Activated CD4-positive, alpha-beta T cell treated with anti-CD3 and anti-CD28 coated beads, Interleukin-2, amount 50 U/mL, for 16 hours (primary cell): ENCODE measurements around the gene REPIN1.
A peak's percentile ranks its signal among the peaks of the same experiment; 100 is the strongest.
"Not testable (repeated sequence)": the region's sequence is repeated elsewhere in the genome, so short reads cannot be mapped to it uniquely, and the experiment has no call there.

ENCODE experiments used
- DNase-seq: peaks from one replicate; pipeline ENCODE4 v3.0.0-alpha.2; 2020

Gene REPIN1

DNA sequence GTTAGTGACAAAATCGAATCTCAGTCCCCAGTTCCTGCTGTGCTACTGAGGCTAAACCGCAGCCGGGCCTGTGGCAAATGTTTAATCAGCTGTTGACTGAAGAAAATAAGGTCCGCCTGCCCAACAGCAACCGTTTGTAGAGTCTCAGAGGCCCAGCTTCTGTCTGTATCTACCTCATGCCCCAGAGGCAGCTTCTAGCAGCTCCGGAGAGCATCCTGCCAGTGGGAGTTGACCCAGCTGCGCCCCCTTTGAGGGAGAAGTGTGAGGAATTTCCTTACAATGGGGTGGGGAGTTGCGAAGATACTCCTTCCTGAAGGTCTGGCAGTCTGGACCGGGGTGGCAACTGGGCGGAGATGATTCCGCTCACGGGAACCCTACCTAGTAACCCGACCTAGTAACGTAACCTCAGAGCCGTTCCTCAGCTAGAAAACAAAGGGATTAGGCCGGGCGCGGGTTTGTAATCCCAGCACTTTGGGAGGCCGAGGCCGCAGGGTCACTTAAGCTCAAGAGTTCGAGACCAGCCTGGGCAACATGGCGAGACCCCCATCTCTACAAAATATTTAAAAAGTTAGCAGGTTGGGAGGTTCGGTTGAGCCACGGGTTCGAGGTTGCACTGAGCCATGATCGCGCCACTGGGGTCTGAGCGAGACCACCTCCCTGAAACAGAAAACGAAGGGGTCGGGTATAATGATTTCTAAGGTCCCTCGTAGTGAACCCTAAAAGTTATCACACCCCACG, 9.7 kb downstream of the REPIN1 start:
- peak; percentile 50 for DNase-seq

DNA sequence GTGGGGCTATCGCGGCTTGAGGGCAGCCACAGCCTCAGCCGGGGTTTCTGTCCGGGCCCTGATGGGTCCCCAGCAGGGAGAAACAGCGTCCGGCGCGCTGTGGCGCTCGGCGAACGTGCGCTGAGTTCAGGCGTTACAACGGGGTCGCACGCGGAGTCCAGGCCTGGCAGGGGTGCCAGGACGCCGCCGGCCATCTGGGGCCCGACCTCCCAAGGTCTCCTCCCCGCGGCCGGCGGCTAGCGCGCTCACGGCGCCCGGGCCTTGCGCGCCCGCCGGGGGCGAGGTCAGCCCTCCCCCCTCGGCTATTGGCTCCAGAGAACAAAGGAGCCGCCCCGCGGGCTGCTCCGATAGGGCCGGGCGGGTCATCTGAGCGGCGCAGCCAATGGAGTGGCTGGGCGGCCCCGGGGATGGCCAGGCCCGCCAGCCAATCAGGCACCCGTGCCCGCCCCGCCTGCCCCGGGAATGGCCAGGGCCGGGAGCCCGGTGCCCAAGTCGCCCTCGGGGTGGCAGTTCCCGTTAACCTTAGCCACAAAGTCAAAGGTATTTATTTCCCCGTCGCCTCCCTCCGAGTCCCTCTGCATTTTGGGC, 10.3 kb downstream of the REPIN1 start, which contains the start of gene ZNF775:
TSS of gene ZNF775 (plus strand) at position 478 of the 588 bp plus-strand sequence. CDS start 9,141 bp downstream, outside the sequence.
- peak; percentile 95 for DNase-seq

DNA sequence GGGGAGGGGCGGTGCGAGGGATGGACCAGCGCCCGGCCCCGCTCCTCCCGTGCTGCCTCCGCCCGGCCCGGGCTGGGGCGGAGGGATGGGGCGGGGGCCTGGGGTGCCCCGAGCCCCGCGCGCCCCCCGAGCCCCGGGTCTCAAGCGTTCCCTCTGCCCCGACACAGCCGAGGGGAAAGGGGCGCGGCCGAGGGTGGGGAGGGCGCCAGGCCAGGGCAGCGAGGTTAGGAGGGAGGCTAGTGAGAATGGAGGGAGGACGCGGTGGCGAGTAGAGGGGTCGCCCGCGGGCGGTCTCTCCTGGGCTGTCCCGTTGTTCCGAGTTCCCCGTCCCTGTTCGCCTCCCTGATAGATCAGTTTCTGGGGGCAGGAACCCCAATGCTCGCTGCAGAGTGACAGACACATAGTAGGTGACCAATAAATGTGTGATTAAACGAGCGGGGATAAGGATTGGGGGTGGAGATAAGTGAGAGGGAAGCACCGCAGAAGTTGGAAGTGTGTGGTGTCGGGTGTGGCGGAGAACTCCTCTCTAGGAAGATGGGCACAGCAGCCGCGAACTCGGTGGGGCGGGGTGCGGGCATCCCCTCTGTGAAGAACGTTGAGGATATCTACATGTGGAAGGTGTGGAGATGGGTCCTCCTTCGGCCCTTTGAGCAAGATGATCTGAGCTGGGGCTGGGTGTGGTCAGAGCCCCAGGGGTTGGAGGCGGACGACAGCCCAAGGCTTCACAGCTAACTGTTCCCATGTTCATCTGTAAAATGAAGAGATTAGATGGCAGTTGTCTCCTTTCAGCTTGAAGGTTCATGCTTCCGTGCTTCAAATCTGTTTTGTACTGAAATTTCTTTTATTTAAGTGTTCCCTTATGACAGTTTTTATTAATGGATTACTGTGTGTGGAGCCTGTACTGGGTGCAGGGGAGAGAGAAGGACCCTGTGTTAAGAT, 11.1 kb downstream of the REPIN1 start:
- DNase-seq = no peak

DNA sequence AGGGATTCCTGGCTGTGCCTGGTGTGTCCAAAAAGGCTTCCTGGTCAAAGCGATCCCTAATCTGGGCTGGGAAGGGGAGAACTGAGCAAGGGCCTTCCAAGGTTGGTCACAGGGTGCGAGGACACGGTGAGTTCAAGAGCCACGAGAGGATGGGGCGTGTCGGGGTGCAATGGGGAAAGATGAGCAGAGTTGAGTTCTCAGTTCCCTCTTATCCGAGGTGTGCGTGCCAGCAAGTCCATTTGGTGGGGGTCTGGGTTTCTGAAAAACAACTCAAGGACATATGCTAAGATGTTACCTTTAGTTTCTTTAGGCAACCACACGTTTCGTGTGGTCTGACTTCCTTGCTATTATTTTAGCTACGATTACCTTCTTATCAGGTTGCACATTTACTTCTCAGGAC, 11.8 kb downstream of the REPIN1 start:
- no peak for DNase-seq

DNA sequence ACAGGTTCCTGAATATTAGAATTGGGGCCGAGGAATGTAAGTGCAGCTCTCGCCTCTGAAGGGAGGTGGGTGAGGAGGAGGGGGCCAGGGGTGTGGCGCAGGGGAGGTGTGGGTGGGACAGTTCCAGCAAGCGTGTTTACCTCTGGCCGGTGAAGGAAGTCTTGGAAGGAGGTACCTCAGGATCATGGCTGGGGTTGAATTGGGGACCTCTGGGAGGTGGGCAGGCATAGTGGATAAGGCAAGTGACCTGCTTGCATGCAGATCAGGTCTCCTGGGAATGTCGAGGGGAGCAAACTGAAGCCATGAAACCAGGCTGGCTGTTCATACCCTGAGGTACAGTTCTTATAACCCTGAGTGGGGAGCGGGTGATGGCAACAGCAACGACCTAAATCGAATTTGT, 12.5 kb downstream of the REPIN1 start:
- DNase-seq = no peak

DNA sequence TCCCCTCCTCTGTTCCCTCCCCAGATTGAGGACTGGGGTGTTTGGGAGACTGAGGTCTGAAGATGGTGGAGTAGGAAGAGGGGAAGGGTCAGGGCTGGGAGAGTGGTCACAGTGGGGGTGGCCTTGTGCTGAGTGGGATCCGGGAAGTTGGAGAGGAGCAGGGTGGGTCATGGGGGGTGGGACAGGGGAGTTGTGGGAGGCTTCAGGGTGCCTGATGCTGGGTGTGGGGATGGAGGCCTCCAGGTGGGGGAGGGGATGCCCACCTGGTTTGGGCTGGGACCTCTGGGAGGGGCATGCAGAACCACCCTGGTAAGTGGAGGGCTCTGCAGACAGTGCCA, 13.1 kb downstream of the REPIN1 start:
- no peak for DNase-seq

DNA sequence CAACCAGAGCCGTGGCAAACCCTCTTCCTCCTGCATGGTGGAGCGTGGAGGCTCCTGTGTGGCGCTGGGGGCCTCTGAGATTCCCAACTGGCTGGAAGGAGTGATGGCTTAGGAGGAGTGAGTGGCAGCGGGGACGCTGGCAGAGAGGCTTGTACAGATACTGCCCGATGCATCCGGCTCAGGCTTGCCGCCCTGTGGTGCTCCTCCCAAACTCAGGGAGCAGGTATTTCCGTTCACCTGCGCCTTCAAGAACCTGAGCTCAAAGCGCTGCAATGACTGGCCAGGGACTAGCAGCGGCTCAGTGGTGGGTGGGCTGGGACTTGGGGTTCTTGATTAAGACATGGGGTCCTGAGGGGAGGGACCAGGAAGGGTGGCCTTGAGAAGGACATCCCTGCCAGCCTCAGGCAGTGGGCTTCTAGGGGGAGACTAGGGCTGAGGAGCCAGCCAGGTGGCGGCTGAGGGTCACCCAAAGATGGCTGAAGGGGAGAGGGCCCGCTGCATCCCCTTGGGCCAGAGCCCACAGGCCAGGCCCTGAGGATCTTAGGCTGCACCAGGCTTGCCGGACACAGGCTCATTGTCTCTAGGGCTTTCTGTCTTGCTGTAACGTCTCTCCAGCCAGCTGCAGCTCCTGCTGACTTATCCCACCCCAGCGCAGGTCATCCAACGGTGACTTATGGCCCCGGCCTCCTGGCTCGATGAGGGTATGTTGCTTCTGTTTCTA, 13.7 kb downstream of the REPIN1 start:
- DNase-seq = no peak

DNA sequence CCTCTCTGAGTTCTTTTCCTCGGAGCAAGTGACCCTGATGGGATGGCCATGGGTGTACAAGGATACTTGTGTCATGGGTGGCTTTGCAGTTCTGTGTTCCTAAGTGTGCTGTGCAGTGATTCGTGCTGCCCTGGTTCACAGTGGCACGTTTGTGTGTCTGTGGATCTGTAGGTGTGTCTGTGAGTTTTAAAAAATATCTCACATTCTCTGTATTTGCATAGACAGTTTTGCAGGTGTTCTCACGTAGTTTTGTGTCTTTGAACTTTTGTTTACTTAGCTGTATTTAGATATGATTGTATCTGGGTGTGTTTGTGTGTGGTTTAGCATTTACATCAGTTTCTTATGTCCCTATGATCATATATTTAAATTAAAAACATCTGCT, 14.2 kb downstream of the REPIN1 start:
- DNase-seq = no peak

DNA sequence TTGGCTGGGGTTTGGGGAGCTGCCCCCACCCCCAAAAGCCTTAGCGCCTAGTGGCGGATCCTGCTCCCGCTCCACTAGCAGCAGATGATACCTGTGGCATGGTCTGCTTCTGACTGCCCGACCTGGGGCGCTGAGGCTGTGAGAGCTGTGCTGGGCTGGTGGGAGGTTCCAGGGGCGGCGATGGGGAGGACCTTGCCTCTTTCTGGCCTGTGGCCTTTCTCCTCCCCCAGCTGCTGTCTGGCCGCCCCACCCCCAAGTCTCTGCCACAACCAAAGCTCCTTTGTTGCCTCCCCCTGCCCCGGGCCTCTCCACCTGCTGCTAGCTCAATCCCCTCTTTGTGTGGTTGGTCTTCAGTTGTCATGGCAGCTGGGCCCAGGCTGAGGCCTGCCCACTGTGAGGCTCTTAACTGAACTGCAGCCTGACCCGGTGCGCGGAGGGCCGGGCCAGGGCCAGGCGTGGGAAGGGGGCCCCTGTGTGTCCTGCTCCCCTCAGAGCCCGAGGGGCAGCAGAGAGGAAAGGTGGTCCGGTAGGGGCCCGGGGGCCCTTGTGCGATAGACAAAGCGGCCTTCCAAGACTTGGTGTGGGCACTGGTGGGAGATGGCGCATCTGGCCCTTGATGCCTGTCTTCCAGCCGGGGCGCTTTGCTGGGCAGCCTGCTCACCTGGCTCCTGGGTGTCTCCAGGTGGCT, 15.2 kb downstream of the REPIN1 start:
- no peak for DNase-seq

DNA sequence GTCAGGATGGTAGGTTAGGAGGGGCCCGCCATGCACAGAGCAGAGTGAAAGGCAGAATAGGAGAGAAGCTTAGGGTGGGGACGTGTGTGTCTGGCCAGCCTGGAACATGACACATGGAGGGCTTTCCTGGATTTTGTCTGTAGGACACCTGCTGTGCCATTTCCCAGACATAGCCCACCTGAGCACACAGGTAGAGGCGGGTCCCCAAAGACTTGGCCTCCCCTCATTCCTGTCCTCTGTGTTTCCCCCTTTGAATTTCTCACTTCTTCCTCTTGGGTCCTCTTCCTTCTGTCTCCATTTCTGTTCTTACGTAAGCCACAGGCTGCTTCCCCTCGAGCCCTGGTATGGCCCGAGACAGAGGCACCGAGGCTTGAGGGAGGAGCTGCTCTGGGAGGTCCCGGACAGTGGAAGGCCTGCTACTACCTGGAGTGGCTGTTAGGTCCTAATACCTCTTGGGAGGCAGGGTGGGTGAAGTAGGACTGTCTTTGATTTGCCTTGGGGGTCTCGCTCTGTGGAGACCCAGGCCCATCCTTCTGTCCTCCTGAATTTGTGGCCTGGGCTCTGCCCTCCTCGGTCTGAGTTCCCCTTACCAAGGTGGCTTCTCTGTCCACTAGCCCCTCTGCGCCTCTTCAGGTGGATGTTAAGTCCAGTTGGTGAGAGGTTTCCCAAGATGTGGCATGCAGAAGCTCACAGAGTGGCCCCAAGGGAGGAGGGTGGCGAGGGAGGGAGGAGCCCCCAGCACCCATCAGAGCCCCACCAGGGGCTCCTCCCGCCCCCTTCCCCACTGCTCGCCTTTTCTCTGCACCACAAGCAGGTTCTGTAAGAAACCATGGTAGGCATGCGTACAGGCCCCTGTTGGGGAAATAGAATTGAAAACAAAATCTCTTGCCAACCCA, 16.0 kb downstream of the REPIN1 start:
- DNase-seq = no peak

DNA sequence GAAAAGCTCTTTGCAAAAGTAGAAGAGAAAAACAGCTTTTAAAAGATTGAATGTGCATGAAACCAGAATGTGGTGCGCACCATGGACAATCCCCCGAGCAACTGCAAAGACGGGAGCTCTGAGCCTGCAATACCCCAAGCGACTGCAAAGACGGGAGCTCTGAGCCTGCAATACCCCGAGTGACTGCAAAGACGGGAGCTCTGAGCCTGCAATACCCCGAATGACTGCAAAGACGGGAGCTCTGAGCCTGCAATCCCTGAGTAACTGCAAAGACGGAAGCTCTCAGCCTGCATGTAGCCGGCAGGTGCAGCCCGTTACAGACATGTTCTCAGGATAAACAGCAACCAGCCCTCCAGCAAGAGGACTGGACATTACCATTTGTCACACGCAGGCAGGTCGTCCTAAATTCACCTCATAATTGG, 16.7 kb downstream of the REPIN1 start:
- DNase-seq = no peak

DNA sequence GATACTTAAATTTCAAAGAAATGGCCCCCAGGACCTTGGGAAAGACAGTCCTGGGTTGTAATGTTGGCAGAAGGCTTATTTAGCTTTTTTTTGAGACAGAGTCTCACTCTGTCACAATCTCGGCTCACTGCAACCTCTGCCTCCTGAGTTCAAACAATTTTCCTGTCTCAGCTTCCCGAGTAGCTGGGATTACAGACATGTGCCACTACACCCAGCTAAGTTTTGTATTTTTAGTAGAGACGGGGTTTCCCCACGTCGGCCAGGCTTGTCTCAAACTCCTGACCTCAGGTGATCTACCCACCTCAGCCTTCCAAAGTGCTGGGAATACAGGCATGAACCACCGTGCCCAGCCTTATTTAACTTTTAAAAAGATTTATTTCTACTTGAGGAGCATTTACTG, 17.3 kb downstream of the REPIN1 start:
- not testable (repeated sequence) for DNase-seq

DNA sequence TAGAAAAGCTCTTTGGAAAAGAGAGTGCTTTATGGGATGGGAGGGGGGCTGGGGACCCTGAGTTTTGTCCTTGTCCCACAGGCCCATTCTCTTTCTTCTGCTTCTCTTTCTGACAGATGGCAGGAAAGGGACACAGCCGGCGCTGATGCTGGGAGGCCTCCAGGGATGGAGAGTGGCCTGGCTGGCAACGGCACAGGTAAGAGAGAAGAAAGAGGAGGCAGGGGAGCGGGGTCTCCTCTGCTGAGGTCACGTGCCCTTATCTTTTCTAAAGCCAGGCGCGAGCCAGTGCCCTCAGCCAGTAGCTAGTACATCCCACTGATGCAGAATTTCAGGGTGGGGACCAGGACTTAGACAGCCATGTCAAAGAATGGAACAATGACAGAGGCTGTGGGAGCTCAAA, 19.7 kb downstream of the REPIN1 start:
- no peak for DNase-seq

DNA sequence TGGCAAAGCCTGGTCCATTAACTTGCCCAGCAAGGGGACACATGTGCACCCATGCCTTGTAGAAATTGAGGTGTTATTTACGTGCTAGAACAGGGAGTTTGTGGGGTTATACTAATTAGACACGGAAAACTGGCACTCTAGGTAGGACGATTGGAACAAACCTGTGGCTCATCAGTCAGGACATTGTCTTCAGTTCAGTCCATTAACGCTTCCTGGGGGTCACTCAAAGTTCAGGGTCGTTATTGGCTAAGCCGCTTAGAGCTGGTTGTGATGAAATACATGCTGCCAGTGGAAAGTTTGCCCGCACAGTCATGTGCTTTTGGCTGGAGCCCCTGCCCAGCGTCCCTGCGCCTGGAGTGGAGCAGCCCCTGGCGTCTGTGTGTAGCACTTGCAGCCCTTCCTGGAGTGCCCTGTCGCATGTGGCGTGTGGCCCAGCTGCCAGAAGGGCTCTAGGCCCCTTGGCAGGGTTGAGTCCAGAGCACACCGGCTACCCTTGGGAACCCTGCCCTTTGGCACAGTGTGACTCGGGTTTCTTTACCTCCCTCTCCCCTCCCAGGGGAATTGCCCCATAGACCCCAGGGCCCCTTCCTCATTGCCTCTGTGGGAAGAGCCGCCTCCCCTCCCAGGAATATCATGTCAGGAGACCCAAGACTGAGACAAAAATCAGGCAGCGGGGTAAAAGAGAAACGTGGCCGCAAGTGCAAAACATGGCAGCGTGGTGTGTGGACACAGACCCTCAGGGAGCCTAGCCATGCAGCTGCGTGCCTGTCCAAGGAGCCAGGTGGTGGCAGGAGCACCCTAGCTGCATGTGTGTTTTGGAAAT, 20.3 kb downstream of the REPIN1 start:
- DNase-seq = no peak

DNA sequence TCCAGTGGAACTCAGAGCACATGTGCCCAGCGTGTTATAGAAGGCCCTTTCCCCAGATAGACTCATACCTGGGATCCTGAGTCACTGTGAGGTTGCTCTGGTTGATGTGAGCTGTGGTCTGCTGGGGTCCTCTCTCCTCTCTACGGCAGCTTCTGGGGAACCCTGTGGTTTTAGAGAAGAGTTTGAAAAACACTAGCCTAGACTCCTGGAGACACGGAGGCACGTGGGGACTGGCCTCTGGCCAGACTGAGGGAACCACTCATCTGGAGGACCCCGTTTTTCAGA, 20.9 kb downstream of the REPIN1 start:
- DNase-seq = no peak

DNA sequence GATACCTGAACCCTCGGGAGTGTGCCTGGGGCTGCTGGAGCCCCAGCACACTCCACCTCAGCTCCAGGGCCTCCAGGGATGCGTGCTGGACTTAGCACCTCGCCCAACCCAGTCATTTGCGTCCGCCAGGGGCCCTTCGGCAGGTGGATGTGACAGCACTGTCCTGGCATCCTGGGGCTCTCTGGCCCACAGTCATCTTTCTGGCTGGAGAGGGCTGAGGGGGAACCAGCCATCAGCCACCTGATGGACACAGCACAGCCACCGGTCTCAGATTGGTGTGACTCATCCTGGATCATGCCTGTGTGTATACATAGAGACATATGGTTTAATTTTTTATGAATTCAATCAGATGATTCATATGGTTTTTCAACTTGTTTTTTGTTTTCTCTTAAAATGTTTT, 21.6 kb downstream of the REPIN1 start:
- DNase-seq = no peak

DNA sequence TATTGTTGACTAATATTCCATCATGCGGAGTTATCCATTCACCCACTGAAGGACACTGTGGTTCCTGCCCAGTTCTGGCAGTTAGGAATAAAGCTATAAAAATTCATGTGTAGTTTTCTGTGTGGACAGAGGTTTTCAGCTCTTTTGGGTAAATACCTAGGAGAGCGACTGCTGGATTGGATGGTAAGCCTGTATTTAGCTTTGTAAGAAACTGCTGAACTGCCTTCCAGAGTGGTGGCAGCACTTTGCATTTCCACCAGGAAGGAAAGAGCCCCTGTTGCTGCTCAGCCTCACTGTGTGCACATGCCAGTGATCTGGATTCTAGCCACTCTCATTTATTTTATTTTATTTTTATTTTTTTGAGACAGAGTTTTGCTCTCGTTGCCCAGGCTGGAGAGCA, 24.7 kb downstream of the REPIN1 start:
- DNase-seq = no peak

DNA sequence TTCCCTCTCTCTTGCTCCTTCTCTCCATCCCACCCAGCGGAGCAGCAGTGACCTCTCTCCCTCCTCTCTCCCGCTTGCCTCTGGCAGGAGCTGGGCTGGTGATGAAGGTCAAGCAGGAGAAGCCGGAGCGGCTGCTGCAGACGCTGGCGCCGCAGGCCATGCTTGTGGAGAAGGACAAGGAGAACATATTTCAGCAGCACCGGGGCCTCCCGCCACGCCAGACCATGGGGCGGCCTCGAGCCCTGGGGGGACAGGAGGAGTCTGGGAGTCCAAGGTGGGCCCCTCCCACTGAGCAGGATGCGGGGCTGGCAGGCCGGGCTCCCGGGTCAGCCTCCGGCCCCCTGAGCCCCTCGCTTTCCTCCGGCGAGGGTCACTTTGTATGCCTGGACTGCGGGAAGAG, 27.8 kb downstream of the REPIN1 start:
- no peak for DNase-seq

DNA sequence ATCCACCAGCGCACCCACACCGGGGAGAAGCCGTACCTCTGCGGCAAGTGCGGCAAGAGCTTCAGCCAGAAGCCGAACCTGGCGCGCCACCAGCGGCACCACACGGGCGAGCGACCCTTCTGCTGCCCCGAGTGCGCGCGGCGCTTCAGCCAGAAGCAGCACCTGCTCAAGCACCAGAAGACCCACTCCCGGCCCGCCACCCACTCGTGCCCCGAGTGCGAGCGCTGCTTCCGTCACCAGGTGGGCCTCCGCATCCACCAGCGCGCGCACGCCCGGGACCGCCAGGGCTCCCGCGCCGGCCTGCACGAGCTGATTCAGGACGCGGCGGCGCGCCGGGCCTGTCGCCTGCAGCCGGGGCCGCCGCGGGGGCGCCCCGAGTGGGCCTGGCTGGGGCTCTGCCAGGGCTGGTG, 28.2 kb downstream of the REPIN1 start:
- DNase-seq = no peak

DNA sequence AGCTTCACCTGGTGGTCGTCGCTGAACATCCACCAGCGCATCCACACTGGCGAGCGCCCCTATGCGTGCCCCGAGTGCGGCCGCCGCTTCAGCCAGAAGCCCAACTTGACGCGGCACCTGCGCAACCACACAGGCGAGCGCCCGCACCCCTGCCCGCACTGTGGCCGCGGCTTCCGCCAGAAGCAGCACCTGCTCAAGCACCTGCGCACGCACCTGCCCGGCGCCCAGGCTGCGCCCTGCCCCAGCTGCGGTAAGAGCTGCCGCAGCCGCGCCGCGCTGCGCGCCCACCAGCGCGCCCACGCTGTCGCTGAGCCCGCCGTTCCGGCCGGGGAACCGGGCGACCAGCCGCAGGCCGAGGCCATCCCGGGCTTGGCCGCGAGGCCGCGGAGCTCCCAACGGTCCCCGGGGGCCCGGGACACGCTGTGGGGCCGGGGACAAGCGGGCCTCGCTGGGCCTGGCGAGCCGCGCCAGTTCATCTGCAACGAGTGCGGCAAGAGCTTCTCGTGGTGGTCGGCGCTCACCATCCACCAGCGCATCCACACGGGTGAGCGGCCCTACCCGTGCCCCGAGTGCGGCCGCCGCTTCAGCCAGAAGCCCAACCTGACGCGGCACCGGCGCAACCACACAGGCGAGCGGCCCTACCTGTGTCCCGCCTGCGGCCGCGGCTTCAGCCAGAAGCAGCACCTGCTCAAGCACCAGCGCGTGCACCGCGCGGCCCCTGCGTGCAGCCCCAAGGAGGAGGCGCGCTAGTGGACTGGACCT, 28.9 kb downstream of the REPIN1 start:
- DNase-seq = no peak
